Urinary bladder (tissue), 4 donors: ENCODE data around the gene RAB22A. TPM values are rescaled to one million over a fixed set of nuclear protein-coding genes. Genes with fewer than 3 reads are reported as not detected.
"Not testable (repeated sequence)": the region's sequence is repeated elsewhere in the genome, so short reads cannot be mapped to it uniquely, and the experiment has no call there.

Experiments used
- DNase-seq: peaks from one replicate; pipeline ENCODE4 v3.0.0-alpha.2; 2015; ENCODE audit errors: extremely low spot score
- H3K27ac ChIP-seq: one replicate; pipeline ENCODE4 v1.5.1; 2013; ENCODE audit warnings: low read depth, mild to moderate bottlenecking, moderate library complexity
- H3K36me3 ChIP-seq: one replicate; pipeline ENCODE4 v1.6.1; 2013; ENCODE audit warnings: mild to moderate bottlenecking, moderate library complexity; ENCODE audit not compliant: insufficient read depth
- H3K4me1 ChIP-seq: one replicate; pipeline ENCODE4 v1.6.1; 2013; ENCODE audit warnings: mild to moderate bottlenecking, moderate library complexity; ENCODE audit not compliant: insufficient read depth
- H3K4me3 ChIP-seq: one replicate; pipeline ENCODE4 v1.5.1; 2013; ENCODE audit warnings: low read depth, low read length
- WGBS: extraction: QIAGEN DNeasy Blood & Tissue Kit; methylation state at CpG from one replicate; pipeline ENCODE4 v1.1.7; 2013; 5-methylcytosine and 5-hydroxymethylcytosine counted together
- polyA plus RNA-seq: library from polyadenylated mRNA; stranded (reverse); fragments of 200-250 nt; gene quantifications from one replicate; pipeline ENCODE4 v1.2.3, GENCODE V29; 2013
- total RNA-seq: library from RNA; depleted of rRNA; stranded (reverse); fragments of >200 nt; gene quantifications from one replicate; pipeline ENCODE4 v1.2.3, GENCODE V29; 2014
- donor health status: healthy with polysubstance abuse.
- donor health status: healthy.

RAB22A gene
- total and polyA plus RNA-seq, 2 donors = 7.0 to 28.2 TPM

GRCh38 chr20:58340151-58340550 lies 30.6 kb downstream of the RAB22A start:
- 91% methylated on average over 4 of the region's 4 CpGs for WGBS
- no peak for DNase-seq

GRCh38 chr20:58340853-58341252 lies 31.3 kb downstream of the RAB22A start:
- WGBS = 87% methylated on average over 2 of the region's 2 CpGs
- H3K27ac ChIP-seq = no peak overlapping the region
- H3K4me1 ChIP-seq = no peaks in the 10 kb centered on the region
- no peaks in the 10 kb centered on the region for H3K36me3 ChIP-seq
- no peak for DNase-seq
- H3K4me3 ChIP-seq = no peak overlapping the region

More at GRCh38 chr20:58340151-58340550, 30.6 kb downstream of the RAB22A start:
- Histone ChIP-seq H3K27ac (no peak overlapping the region), H3K4me1 (no peaks in the 10 kb centered on the region), H3K4me3 (no peak overlapping the region), H3K36me3 (no peaks in the 10 kb centered on the region)

GRCh38 chr20:58342104-58342945 lies 32.8 kb downstream of the RAB22A start:
- no peak overlapping the region for H3K27ac ChIP-seq
- WGBS = 93% methylated on average over 3 of the region's 3 CpGs
- no peak for DNase-seq
- no peaks in the 10 kb centered on the region for H3K36me3 ChIP-seq
- no peak overlapping the region for H3K4me3 ChIP-seq
- no peaks in the 10 kb centered on the region for H3K4me1 ChIP-seq

- H3K4me3 ChIP-seq = no peak overlapping the region
- WGBS = 83% methylated on average over 4 of the region's 4 CpGs
- no peak overlapping the region for H3K27ac ChIP-seq
- H3K36me3 ChIP-seq = no peaks in the 10 kb centered on the region
- no peak for DNase-seq
- H3K4me1 ChIP-seq = no peaks in the 10 kb centered on the region
Measured at GRCh38 chr20:58344741-58345140, 35.2 kb downstream of the RAB22A start.

GRCh38 chr20:58349570-58349969 lies 40.1 kb downstream of the RAB22A start:
- Histone ChIP-seq H3K4me3 (no peak overlapping the region), H3K27ac (no peak overlapping the region), H3K36me3 (peaks cover 5% of the 10 kb centered on the region), H3K4me1 (no peaks in the 10 kb centered on the region)
- no peak for DNase-seq
- WGBS = 87% methylated on average over 3 of the region's 3 CpGs

- WGBS = 89% methylated on average over 2 of the region's 2 CpGs
- peaks cover 8% of the 10 kb centered on the region for H3K36me3 ChIP-seq
- no peaks in the 10 kb centered on the region for H3K4me1 ChIP-seq
- no peak overlapping the region for H3K27ac ChIP-seq
- DNase-seq = no peak
- H3K4me3 ChIP-seq = no peak overlapping the region
Measured at GRCh38 chr20:58352468-58352867, 43.0 kb downstream of the RAB22A start.

GRCh38 chr20:58359441-58359840 lies 49.9 kb downstream of the RAB22A start:
- H3K27ac ChIP-seq = no peak overlapping the region
- no peak overlapping the region for H3K4me3 ChIP-seq
- peaks cover 6% of the 10 kb centered on the region for H3K36me3 ChIP-seq
- H3K4me1 ChIP-seq = no peaks in the 10 kb centered on the region
- 79% methylated on average over 8 of the region's 8 CpGs for WGBS
- no peak for DNase-seq

GRCh38 chr20:58360936-58361335 lies 51.4 kb downstream of the RAB22A start:
- Histone ChIP-seq H3K36me3 (peaks cover 2% of the 10 kb centered on the region), H3K27ac (no peak overlapping the region), H3K4me1 (no peaks in the 10 kb centered on the region), H3K4me3 (no peak overlapping the region)
- no peak for DNase-seq

DNA sequence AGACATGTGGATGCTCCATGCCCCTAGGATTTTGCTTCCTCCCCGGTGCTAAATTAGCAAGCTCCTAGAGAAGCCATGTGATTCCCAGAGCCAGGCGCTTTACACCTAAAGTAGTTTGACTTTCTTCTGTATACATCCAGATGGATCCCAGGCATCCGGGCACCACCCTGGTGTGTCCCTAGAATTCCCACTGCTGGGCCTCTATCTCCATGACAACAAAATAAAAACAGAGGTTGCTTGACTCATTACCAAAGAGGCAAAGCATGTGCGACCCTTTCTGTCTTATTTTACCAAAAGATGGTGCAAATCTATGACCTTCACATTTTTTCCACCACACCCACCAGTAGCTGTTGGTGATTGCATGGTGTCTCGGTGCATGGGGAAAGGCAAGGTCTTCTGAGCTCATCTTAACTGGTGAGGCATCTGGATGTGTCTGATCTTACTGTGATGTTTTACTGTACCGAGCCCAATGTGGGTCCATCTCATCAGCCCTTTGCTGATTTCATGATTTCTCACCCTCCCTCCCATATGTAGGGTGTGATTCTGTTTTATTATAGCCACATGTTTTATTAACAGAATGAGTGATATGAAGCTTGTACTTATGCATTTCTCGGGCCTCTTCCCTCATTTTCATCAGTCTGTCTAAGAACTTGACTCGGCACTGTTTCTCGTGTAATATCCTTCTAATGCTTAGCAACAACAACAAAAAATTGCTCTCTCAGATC lies 52.1 kb downstream of the RAB22A start:
- Histone ChIP-seq H3K36me3 (peaks cover 2% of the 10 kb centered on the region), H3K4me1 (no peaks in the 10 kb centered on the region), H3K4me3 (no peak overlapping the region), H3K27ac (no peak overlapping the region)
- DNase-seq = no peak
- WGBS = 56% methylated on average over 9 of the region's 9 CpGs

- 92% methylated on average over 1 of the region's 1 CpG for WGBS
- no peak overlapping the region for H3K27ac ChIP-seq
- peaks cover 2% of the 10 kb centered on the region for H3K36me3 ChIP-seq
- DNase-seq = no peak
- H3K4me1 ChIP-seq = no peaks in the 10 kb centered on the region
- H3K4me3 ChIP-seq = no peak overlapping the region
Measured at GRCh38 chr20:58362206-58362516, 52.6 kb downstream of the RAB22A start.

DNA sequence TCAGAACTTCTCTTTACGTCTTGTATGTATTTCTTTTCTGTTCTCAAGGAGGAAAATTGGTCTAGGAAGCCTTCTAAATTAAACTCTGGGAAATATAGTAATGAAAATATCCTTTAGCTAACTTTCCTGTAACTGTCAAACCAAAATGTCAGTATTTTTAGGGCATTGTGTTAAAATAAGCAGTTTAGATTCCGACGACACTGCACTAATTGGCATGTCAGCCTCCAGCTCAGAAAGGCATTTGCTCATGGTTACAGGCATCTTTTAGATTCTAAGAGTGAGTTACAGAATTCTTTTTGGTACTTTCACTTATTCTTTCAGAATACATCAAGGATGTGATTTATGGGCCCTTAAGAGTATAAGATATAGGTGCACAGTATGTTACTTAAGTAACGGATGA lies 53.5 kb downstream of the RAB22A start:
- H3K4me3 ChIP-seq = no peak overlapping the region
- H3K36me3 ChIP-seq = peaks cover under 1% of the 10 kb centered on the region
- H3K4me1 ChIP-seq = no peaks in the 10 kb centered on the region
- DNase-seq = no peak
- H3K27ac ChIP-seq = no peak overlapping the region
- 93% methylated on average over 4 of the region's 4 CpGs for WGBS

DNA sequence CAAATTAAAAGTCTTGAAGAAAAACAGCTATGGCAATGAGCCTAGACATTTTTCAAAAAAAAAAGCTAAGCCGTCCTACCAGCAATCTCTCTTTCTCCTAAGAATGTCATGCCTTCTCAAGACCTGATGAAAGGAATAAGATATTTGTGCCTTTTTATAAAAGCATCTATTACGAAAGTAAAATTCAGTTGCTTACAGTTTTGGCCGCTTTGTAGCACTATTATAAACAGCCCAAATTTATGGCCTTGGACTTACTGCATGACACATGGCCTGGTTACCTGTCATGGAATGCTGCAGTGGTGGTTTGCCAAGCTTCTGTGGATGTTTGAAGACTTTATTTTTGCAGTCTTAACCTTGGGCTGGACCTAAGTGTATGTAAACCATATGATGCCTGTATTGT lies 57.4 kb downstream of the RAB22A start:
- DNase-seq = no peak
- H3K4me1 ChIP-seq = no peaks in the 10 kb centered on the region
- no peak overlapping the region for H3K27ac ChIP-seq
- H3K36me3 ChIP-seq = no peaks in the 10 kb centered on the region
- no peak overlapping the region for H3K4me3 ChIP-seq
- WGBS = 31% methylated on average over 3 of the region's 3 CpGs

- Histone ChIP-seq H3K27ac (no peak overlapping the region), H3K4me1 (no peaks in the 10 kb centered on the region), H3K36me3 (no peaks in the 10 kb centered on the region), H3K4me3 (no peak overlapping the region)
- DNase-seq = no peak
- 63% methylated on average over 9 of the region's 9 CpGs for WGBS
Measured at GRCh38 chr20:58372806-58373205, 63.3 kb downstream of the RAB22A start.

DNA sequence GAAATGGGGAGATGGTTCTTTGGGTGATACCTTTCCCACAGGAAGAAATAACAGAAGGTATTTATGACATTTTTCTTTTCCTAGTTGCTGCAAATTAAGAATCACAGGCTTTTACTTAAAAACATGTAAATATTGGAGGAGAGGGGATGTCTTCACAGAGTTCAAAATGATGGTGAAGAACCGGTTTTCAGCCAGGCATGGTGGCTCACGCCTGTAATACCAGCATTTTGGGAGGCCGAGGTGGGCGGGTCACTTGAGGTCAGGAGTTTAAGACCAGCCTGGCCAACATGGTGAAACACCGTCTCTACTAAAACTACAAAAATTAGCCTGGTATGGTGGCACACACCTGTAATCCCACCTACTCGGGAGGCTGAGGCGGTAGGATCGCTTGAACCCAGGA lies 63.8 kb downstream of the RAB22A start:
- H3K4me3 ChIP-seq, H3K4me1 ChIP-seq, DNase-seq, H3K27ac ChIP-seq, H3K36me3 ChIP-seq: not testable (repeated sequence)
- WGBS = 93% methylated on average over 8 of the region's 8 CpGs
